Activated naive CD8-positive, alpha-beta T cell treated with anti-CD3 and anti-CD28 coated beads for 36 hours (primary cell): Measurements from ENCODE around the gene EPN2. TPM values are rescaled to one million over a fixed set of nuclear protein-coding genes. Genes with fewer than 3 reads are reported as not detected.

Experiments
- DNase-seq: peaks from one replicate; pipeline ENCODE4 v3.0.0; 2021
- H3K27ac Mint-ChIP-seq: one replicate; pipeline ENCODE4 v1.8.0; 2022; ENCODE audit warnings: mild to moderate bottlenecking, moderate library complexity, mixed read lengths
- H3K27me3 Mint-ChIP-seq: one replicate; pipeline ENCODE4 v1.8.0; 2022; ENCODE audit warnings: mild to moderate bottlenecking, mixed read lengths
- H3K36me3 Mint-ChIP-seq: one replicate; pipeline ENCODE4 v1.8.0; 2021; ENCODE audit warnings: mild to moderate bottlenecking, mixed read lengths
- H3K4me1 Mint-ChIP-seq: one replicate; pipeline ENCODE4 v1.8.0; 2021; ENCODE audit warnings: mixed read lengths
- H3K4me3 Mint-ChIP-seq: one replicate; pipeline ENCODE4 v1.8.0; 2022; ENCODE audit warnings: mild to moderate bottlenecking, moderate library complexity, mixed read lengths
- H3K9me3 Mint-ChIP-seq: one replicate; pipeline ENCODE4 v1.8.0; 2022; ENCODE audit warnings: mixed read lengths
- total RNA-seq, 2 experiments: library from RNA; stranded (reverse); gene quantifications; one replicate each; pipeline ENCODE4 v1.2.3, GENCODE V29; 2021

EPN2 gene
- total RNA-seq, 2 experiments from 2014 or later, result 2.7 to 4.6 TPM

DNA sequence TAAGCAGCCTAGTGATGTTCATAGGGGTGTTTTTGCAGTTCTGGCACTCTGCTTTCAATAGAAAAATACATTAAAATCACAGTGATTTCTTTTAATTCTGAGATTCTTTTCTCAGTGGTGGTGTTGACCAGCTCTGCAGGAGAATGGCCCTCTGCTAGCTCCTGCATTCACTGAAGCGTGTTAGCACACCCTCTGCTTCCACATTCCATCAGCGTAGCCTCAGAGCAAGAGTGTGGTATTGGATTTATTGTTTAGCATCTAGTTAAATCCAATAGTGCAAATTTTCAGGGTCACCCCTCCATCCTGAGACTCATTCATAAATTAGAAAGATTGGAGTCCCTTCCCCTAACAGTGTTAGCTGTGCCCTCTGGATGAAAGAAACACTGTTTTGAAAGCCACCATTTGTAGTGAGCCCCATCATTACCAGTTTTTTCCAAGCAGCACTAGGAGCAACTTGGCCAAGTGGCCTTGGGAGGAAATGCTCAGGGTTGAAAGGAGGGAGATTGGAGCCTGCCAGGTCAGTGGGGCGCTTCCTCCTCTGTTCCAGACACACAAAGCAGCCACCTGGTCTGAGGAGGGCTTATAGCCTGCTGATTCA is 79.7 kb downstream of the EPN2 start:
- no peaks in the 10 kb centered on the region for H3K36me3 Mint-ChIP-seq
- no peaks in the 10 kb centered on the region for H3K9me3 Mint-ChIP-seq
- H3K27ac Mint-ChIP-seq, result no peak overlapping the region
- no peaks in the 10 kb centered on the region for H3K4me1 Mint-ChIP-seq
- H3K27me3 Mint-ChIP-seq, result peaks cover 42% of the 10 kb centered on the region
- H3K4me3 Mint-ChIP-seq, result no peak overlapping the region
- DNase-seq, result no peak

DNA sequence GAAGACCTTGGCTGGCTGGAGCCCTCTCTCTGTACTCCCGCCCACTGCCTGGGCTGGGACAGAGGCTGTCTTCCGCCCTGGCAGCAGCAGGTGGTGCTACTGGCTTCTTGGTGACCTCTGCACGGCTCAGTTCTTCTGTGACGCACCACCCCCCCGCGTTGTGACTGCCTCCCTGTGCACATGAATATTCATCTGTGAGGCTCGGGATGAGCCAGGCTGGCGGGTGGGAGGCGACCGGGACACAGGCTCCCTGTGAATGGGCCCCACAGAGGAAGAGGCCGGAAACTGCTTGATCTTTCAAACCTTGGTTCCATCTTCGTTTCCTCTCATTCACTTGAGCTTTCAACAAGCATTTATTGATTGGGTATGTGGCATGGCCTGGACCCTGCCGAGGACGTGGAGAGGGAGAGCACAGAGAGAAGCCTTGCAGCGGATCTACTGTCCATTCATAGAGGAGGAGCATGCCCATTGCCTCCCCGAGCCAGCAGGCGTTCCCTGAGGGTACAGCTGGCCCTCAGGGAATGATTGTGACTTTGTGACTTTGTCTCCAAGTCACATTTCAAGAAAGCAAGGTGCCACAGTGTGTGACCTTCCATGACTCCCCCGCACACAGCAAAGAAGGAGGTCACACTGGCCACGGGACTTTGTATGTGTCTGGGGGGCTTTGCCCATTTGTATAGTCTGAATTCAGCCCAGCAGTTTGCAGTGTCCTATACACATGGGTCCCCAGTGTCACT is 80.4 kb downstream of the EPN2 start:
- H3K9me3 Mint-ChIP-seq, result no peaks in the 10 kb centered on the region
- no peaks in the 10 kb centered on the region for H3K36me3 Mint-ChIP-seq
- no peaks in the 10 kb centered on the region for H3K4me1 Mint-ChIP-seq
- no peak overlapping the region for H3K4me3 Mint-ChIP-seq
- H3K27ac Mint-ChIP-seq, result no peak overlapping the region
- DNase-seq, result no peak
- H3K27me3 Mint-ChIP-seq, result peaks cover 38% of the 10 kb centered on the region

DNA sequence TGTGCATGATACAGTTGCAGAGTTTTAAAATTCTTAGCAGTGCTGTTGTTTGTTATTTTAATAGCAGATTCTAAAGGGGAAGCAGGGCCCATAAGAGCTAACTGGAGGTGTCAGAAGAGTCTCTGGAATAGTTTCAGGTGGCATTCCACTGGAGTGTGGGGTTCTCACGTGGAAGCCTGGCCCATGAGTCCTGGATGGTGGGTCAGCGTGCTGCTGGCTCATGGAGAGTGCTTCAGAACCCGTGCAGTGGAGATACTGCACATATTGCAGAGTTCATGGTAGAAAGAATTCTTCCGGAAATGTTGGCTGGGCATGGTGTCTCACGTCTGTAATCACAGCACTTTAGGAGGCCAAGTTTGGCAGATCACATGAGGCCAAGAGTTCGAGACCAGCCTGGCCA is 81.4 kb downstream of the EPN2 start:
- no peak for DNase-seq
- no peaks in the 10 kb centered on the region for H3K9me3 Mint-ChIP-seq
- no peak overlapping the region for H3K27ac Mint-ChIP-seq
- peaks cover 35% of the 10 kb centered on the region for H3K27me3 Mint-ChIP-seq
- H3K36me3 Mint-ChIP-seq, result no peaks in the 10 kb centered on the region
- H3K4me3 Mint-ChIP-seq, result no peak overlapping the region
- H3K4me1 Mint-ChIP-seq, result no peaks in the 10 kb centered on the region

DNA sequence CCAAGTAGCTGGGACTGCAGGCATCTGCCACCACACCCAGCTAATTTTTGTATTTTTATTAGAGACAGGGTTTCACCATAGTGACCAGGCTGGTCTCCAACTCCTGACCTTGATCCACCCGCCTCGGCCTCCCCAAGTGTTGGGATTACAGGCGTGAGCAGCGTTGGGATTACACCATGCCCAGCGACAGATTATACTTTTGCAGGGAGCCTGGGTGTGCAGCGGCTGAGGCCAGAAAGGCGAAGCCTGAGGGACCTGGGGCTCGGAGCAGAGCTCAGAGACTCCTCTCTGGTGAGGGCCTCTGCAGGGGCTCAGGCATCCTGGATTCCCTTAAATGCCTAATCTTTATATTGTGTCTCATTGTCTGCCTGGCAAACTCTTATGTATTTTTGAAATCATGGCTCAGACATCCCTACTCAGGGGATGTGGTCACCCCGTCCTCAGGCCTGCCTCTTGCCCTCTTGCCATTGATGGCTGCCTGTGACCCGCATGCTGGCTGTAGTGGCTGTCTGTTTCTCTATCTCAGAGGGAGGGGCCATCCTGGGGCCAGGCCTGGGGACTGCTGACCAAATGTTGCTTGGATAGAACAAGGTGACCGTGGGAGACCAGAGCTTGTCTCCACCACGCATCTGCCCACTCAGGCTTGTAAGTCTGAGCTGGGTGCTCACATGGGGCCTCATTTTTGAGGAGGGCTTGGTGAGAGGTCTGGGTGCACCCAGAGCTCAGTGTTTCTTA is 82.8 kb downstream of the EPN2 start:
- no peaks in the 10 kb centered on the region for H3K4me1 Mint-ChIP-seq
- peaks cover 2% of the 10 kb centered on the region for H3K9me3 Mint-ChIP-seq
- no peak overlapping the region for H3K27ac Mint-ChIP-seq
- H3K36me3 Mint-ChIP-seq, result no peaks in the 10 kb centered on the region
- H3K27me3 Mint-ChIP-seq, result peaks cover 31% of the 10 kb centered on the region
- no peak for DNase-seq
- H3K4me3 Mint-ChIP-seq, result no peak overlapping the region

DNA sequence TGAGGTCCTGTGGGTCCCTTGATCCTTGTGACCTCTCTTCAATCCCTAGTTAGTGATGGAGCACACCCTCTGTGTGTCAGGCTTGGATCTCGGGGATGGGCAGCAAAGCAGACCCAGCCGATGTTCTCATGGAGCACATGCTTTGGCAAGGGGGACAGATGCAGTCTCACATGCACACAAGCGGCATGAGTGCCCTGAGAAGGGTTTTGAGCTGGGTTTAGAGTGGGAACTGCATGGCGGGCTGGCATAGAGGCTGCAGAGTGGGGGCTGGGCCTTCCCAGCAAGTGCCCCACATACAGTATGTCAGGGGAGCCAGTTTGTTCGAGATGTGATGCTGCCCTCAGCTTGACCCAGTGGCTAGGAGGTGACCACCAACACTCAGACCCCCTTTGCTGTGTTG is 83.7 kb downstream of the EPN2 start:
- Mint-ChIP-seq H3K4me1 (no peaks in the 10 kb centered on the region), H3K27ac (no peak overlapping the region), H3K9me3 (peaks cover 2% of the 10 kb centered on the region)

DNA sequence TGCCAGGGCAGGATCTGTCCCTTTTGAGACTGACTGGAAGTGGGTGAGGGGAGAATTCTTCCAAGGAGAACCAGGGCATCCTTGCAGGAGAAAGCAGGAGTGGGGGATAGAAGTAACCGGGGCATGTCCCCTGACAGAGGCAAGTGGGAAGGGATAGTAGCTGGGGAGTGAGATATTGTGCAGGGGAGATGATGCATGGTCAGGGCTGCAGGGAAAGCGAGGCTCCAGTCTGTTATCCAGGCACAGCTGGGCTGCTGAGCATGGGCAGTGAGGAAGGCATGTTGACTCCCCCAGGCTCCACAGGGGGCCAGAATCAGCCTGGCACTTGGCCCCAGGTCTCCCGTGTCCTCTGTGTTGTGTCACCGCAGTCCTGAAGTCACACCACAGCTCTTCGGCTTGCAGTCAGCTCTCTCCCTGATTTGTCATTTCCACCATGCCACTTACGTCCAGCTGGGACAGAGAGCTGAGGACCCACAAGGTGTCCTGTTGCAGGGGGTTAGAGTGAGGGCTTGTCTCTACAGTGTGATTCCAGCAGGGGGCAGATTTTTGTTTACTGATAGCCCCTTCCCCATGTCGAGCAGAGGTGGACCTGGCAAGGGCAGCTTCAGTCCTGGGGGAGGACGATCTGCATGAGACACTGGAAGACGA is 84.4 kb downstream of the EPN2 start:
- no peaks in the 10 kb centered on the region for H3K4me1 Mint-ChIP-seq
- DNase-seq, result no peak
- H3K27ac Mint-ChIP-seq, result no peak overlapping the region
- H3K36me3 Mint-ChIP-seq, result no peaks in the 10 kb centered on the region
- peaks cover 33% of the 10 kb centered on the region for H3K27me3 Mint-ChIP-seq
- no peak overlapping the region for H3K4me3 Mint-ChIP-seq
- peaks cover 2% of the 10 kb centered on the region for H3K9me3 Mint-ChIP-seq

More for the DNA sequence above, 83.7 kb downstream of the EPN2 start:
- Mint-ChIP-seq H3K27me3 (peaks cover 31% of the 10 kb centered on the region), H3K4me3 (no peak overlapping the region), H3K36me3 (no peaks in the 10 kb centered on the region)
- no peak for DNase-seq

DNA sequence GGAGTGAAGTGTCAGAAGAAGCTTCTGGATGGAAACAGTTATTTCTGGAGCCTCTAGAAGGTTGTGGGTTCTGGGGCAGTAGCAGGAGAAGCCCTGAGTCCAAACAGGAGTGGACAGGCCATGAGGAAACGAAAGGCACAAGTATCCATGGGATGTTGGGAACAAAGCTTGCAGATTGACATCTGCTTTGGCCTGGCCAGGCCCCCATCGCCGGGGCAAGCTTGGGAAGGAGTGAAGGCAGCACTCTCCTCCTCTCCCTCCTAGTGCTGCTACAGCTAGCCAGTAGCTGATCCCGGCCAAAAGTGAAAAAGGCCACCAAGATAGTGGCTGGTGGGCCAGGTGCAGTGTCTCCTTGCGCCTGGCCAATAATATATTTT is 85.0 kb downstream of the EPN2 start:
- Mint-ChIP-seq H3K4me3 (no peak overlapping the region), H3K9me3 (peaks cover 2% of the 10 kb centered on the region), H3K4me1 (no peaks in the 10 kb centered on the region), H3K27ac (no peak overlapping the region), H3K27me3 (peaks cover 38% of the 10 kb centered on the region), H3K36me3 (no peaks in the 10 kb centered on the region)
- no peak for DNase-seq

DNA sequence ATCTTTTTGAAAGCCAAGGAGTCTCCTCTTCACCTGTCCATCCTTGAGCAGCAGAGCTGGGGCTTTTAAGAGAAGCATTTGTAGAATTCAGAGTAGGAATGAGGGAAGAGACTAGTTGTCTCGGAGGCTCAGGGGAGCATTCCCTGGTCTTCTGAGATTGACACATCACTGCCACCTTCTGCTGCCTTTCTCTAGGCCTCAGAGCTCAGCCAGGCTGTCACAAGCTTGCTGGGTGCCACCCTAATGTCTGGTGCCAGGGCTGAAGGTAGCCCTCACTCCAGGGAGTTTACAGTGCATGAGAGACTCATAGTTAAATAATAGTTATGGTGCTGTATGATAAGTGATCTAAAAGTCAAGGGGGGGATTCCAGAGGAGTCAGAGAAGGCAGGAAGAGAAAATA is 85.7 kb downstream of the EPN2 start:
- no peak overlapping the region for H3K4me3 Mint-ChIP-seq
- no peak overlapping the region for H3K27ac Mint-ChIP-seq
- no peaks in the 10 kb centered on the region for H3K4me1 Mint-ChIP-seq
- H3K9me3 Mint-ChIP-seq, result peaks cover 2% of the 10 kb centered on the region
- no peak for DNase-seq
- H3K27me3 Mint-ChIP-seq, result peaks cover 37% of the 10 kb centered on the region
- no peaks in the 10 kb centered on the region for H3K36me3 Mint-ChIP-seq

DNA sequence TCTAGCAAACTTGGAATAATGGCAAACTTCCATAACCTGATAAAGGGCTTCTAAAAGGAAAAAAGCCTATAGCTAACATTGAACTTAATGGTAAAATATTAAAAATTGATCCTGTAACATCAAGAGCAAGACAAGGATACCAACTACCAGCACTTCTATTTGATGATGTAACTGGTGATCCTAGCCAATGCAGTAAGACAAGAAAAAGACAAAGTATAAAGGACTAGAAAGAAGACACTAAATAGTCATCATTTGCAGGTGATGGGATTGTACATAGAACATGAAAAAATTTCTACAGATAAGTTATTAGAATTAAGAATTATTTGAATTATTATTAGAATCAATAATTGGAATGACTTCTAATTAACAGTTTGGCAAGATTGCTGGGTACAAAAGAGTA is 88.4 kb downstream of the EPN2 start:
- H3K4me3 Mint-ChIP-seq, result no peak overlapping the region
- DNase-seq, result no peak
- no peaks in the 10 kb centered on the region for H3K36me3 Mint-ChIP-seq
- peaks cover 28% of the 10 kb centered on the region for H3K27me3 Mint-ChIP-seq
- peaks cover 2% of the 10 kb centered on the region for H3K9me3 Mint-ChIP-seq
- H3K4me1 Mint-ChIP-seq, result no peaks in the 10 kb centered on the region
- no peak overlapping the region for H3K27ac Mint-ChIP-seq

DNA sequence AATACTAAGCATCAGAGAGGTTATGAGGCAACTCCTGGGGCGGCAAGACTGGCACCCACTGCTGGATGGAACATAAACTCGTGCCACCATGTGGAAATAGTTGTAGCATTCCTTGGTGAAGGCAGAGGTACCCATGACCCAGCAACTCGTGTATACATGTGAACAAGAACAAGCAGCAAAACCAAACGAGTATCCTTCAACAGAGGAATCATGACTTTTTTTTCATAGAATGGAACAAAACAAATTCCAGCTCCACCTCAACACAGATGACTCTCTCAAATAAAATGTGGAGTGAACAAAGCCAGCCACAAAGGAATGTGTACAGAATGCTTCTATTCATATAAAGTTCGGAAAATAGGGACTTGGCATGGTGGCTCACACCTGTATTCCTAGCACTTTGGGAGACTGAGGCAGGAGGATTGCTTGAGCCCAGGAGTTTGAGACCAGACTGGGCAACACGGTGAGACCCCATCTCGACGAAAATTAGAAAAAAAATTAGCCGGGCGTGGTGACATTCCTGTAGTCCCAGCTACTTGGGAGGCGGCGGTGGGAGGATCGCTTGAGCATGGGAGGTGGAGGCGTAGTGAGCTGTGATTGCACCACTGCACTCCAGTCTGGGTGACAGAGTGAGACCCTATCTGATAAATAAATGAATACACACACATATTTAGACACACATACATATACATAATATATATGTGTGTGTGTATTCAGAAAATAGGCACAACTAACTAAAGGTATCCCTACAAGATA is 90.0 kb downstream of the EPN2 start:
- Mint-ChIP-seq H3K27ac (no peak overlapping the region), H3K9me3 (peaks cover 2% of the 10 kb centered on the region), H3K36me3 (no peaks in the 10 kb centered on the region), H3K4me1 (no peaks in the 10 kb centered on the region), H3K4me3 (no peak overlapping the region), H3K27me3 (peaks cover 24% of the 10 kb centered on the region)
- DNase-seq, result no peak

DNA sequence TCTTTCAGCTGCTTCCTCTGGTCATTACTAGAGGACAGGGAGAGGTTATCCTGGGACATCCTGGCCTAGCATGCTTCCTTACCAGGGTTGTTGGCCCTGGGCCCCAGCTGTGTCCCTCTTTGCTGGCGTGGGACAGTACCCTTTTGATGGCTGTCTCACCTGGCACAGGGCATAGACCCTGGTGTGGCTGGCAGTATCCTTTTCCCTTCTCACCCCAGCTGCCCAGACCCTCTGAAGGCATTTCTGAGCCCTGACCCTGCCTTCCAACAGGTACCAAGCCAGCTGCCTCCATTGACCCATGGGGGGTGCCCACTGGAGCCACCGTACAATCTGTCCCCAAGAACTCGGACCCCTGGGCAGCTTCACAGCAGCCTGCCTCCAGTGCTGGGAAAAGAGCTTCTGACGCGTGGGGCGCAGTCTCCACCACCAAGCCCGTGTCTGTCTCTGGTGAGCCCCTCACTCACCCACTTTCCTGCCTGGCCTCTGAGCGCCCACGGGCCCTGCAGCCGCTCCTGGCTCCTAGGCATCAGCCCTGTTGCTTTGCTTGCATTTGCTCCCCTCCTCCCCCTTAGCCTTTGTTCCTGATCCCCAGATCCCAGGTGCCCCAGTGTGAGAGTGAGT is 91.4 kb downstream of the EPN2 start:
- Mint-ChIP-seq H3K9me3 (peaks cover 2% of the 10 kb centered on the region), H3K4me3 (no peak overlapping the region), H3K4me1 (peaks cover 4% of the 10 kb centered on the region), H3K36me3 (no peaks in the 10 kb centered on the region), H3K27ac (no peak overlapping the region), H3K27me3 (peaks cover 19% of the 10 kb centered on the region)
- DNase-seq, result no peak

DNA sequence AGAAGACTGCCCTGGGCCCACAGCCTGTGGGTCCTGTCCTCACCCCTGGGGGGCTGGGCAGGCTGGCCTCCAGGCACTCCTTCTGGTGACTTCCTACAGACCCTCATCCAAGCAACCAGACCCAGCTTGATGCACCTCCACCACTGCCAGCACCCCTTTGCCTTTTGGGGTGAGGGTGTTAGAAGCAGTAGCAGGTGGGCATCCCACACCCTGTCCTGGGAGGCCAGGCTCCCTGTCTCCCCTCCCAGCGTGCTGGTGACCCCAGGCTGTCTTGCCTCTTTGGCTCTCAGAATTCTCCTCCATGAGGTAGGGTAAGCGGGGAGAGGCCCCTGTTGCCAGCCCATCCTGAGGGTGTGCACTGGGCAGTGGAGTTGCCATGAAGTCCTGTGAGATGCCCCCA is 92.0 kb downstream of the EPN2 start:
- peaks cover 2% of the 10 kb centered on the region for H3K9me3 Mint-ChIP-seq
- DNase-seq, result no peak
- peaks cover 15% of the 10 kb centered on the region for H3K27me3 Mint-ChIP-seq

DNA sequence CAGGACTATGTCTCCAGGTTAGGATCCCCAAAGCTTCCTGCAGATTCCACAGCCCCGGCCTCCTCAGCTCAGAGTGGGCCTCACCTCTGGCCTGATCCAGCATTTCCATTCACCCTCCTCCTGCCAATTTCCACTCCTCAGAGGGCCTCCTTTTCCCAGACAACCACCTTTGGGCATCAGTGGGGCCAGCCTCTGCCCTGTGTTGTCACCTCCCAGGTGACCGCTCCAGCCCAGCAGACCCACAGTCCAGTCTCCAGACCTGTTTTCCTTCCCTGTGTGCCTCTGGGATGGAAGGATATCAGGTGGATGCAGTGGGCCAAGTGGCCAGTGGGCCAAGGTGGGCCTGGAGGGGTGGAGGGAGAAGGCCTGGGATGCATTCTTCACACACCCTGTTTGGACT is 92.7 kb downstream of the EPN2 start:
- Mint-ChIP-seq H3K27ac (no peak overlapping the region), H3K4me1 (peaks cover 4% of the 10 kb centered on the region), H3K4me3 (no peak overlapping the region), H3K9me3 (no peaks in the 10 kb centered on the region), H3K27me3 (peaks cover 15% of the 10 kb centered on the region), H3K36me3 (no peaks in the 10 kb centered on the region)
- no peak for DNase-seq

More for the DNA sequence above, 92.0 kb downstream of the EPN2 start:
- peaks cover 4% of the 10 kb centered on the region for H3K4me1 Mint-ChIP-seq
- no peak overlapping the region for H3K4me3 Mint-ChIP-seq
- H3K36me3 Mint-ChIP-seq, result no peaks in the 10 kb centered on the region
- no peak overlapping the region for H3K27ac Mint-ChIP-seq

DNA sequence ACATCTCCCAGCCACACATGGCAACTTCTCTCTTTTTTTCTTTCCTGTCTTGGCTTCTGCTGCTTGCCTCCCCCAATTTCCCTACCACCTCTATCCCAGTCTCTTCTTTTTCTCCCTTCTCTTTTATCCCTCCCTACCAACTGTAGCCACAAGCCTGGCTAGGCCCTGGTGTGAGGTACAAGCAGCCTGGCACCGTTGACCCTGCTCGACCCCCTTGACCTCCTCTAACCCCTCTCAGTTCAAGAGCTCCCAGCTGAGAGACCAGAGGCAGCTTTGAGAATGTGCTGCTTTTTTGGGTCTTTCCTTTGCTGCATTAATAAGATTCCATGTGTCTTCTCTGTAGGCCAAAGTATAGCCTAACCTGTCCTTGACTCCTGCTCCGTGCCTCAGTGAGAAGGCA is 93.1 kb downstream of the EPN2 start:
- Mint-ChIP-seq H3K4me1 (peaks cover 4% of the 10 kb centered on the region), H3K4me3 (no peak overlapping the region), H3K36me3 (no peaks in the 10 kb centered on the region), H3K9me3 (no peaks in the 10 kb centered on the region), H3K27ac (no peak overlapping the region), H3K27me3 (peaks cover 15% of the 10 kb centered on the region)
- DNase-seq, result no peak
